Measurements from ENCODE around the gene NFIX.

DNA sequence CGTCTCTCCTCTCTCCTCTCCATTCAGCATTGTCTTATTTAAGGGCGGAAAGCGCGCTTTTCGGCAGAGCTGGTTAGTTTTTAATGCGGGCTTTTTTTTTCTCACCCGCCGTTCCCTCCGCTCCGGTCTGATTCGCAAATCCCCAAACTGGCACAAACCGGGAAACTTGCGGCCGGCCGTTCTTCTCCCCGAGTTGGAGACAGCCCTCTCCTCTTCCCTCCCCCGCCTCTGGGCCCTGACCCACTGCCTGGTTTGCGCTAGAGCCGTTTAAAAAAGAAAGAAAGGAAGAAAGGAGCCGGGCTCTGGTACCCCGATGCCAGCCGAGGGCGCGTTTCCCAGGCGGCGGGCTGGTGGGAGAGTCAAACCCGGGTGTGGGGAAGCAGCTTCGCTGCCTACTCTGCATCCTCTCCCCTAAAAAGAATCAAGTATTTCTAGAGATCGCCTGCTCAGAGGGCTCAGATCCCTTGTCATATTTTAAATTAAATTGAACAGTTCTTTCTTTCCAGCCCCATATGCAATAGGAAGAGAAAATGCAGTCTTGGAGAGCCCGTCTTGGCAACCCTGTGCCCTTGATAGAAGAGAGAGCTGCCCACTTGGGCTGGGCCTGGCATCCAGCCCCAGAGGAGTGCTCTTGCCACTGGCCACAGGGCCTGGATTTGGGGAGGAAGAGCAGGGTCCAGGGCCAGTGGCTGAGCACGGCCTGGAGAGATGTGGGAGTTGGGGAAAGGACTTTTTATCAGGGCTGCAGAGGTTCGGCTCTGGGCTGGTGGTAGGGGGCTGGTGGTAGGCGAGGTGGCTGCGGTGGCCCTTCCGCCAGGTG, 19.0 kb downstream of the NFIX start:
- TF ChIP-seq CTCF (IDR thresholded peaks at IDR 0.05) (no peak), POLR2AphosphoS5 (IDR thresholded peaks at IDR 0.05) (no peak), POLR2A (IDR thresholded peaks at IDR 0.05) (no peak)
